Keratinocyte (primary cell): ENCODE data around the gene RNF121. TPM values are rescaled to one million over a fixed set of nuclear protein-coding genes. Genes with fewer than 3 reads are reported as not detected.

Experiments used
- DNase-seq: peaks from one replicate; pipeline ENCODE4 v3.0.0-alpha.2; 2011; ENCODE audit warnings: low read depth, missing footprints, low spot score
- FAIRE-seq: peaks from 2 replicates; lab custom pipeline; 2011; peaks lifted over from hg19 to GRCh38; lab: Jason Lieb, UNC
- H2AFZ ChIP-seq: 2 replicates; pipeline ENCODE4 v1.6.0; 2012; ENCODE audit warnings: low read length, control low read depth, inconsistent platforms; ENCODE audit not compliant: control insufficient read depth
- H3K27ac ChIP-seq: 2 replicates; pipeline ENCODE4 v1.5.1; 2011; ENCODE audit warnings: low read length; ENCODE audit not compliant: control insufficient read depth, insufficient read depth
- H3K27me3 ChIP-seq: 3 replicates; pipeline ENCODE4 v1.6.0; 2011; ENCODE audit warnings: low read length; ENCODE audit not compliant: control insufficient read depth, insufficient read depth; ENCODE audit errors: extremely low read depth
- H3K36me3 ChIP-seq, 2 experiments: 2 replicates in 1 of 2; 3 replicates in 1 of 2; pipeline ENCODE4 v1.5.1; 2011; ENCODE audit warnings: low read length in 2 of 2, mild to moderate bottlenecking in 1 of 2; ENCODE audit not compliant: control insufficient read depth in 2 of 2, insufficient read depth in 2 of 2; ENCODE audit errors: extremely low read depth in 1 of 2
- H3K4me1 ChIP-seq: 3 replicates; pipeline ENCODE4 v1.5.1; 2011; ENCODE audit warnings: low read length; ENCODE audit not compliant: control insufficient read depth, insufficient read depth; ENCODE audit errors: extremely low read depth
- H3K4me2 ChIP-seq: 3 replicates; pipeline ENCODE4 v1.6.0; 2011; ENCODE audit warnings: low read depth, low read length; ENCODE audit not compliant: control insufficient read depth, insufficient read depth; ENCODE audit errors: extremely low read depth
- H3K4me3 ChIP-seq, 3 experiments: fragments of 200-600 bp in 1 of 3; sonication (generic) in 1 of 3; 2 replicates in 2 of 3; 3 replicates in 1 of 3; pipeline ENCODE4 v1.5.1; 2011 to 2016; ENCODE audit warnings: low read length in 3 of 3, mild to moderate bottlenecking in 3 of 3, control low read depth in 2 of 3, inconsistent platforms in 1 of 3, low read depth in 1 of 3, mixed read lengths in 1 of 3, mixed run types in 1 of 3, moderate library complexity in 1 of 3; ENCODE audit not compliant: control insufficient read depth in 2 of 3, insufficient read depth in 2 of 3; ENCODE audit errors: extremely low read depth in 1 of 3
- H3K79me2 ChIP-seq: 2 replicates; pipeline ENCODE4 v1.6.0; 2012; ENCODE audit warnings: low read length; ENCODE audit not compliant: control insufficient read depth, insufficient read depth
- H3K9ac ChIP-seq: 3 replicates; pipeline ENCODE4 v1.6.0; 2011; ENCODE audit warnings: low read length; ENCODE audit not compliant: control insufficient read depth, insufficient read depth; ENCODE audit errors: extremely low read depth
- H3K9me1 ChIP-seq: 3 replicates; pipeline ENCODE4 v1.6.0; 2011; ENCODE audit warnings: low read length; ENCODE audit not compliant: control insufficient read depth, insufficient read depth; ENCODE audit errors: extremely low read depth
- H3K9me3 ChIP-seq: 2 replicates; pipeline ENCODE4 v1.5.1; 2012; ENCODE audit warnings: low read depth, low read length; ENCODE audit not compliant: control insufficient read depth
- H4K20me1 ChIP-seq: 3 replicates; pipeline ENCODE4 v1.6.0; 2011; ENCODE audit warnings: low read length; ENCODE audit not compliant: control insufficient read depth, insufficient read depth; ENCODE audit errors: extremely low read depth
- EZH2 ChIP-seq: IDR thresholded peaks from one replicate; pipeline ENCODE4 v1.6.1; 2012; ENCODE audit warnings: inconsistent platforms, mild to moderate bottlenecking, low read length, moderate library complexity
- dilution Hi-C: fragments of 300-500 bp; cut with MboI; formaldehyde crosslinking; loops from one replicate; pipeline ENCODE4 v1.7.0; 2020; ENCODE audit warnings: low sequenced_read_pairs; ENCODE audit not compliant: extremely low pct_ligation_motif_present
- polyA plus RNA-seq, 5 experiments: library from polyadenylated mRNA; depleted of rRNA in 3 of 5; stranded (reverse) in 3 of 5; stranded (forward) in 1 of 5; unstranded in 1 of 5; fragments of >200 nt; gene quantifications; 1 replicate in 1 of 5; 2 replicates in 3 of 5; 3 replicates in 1 of 5; pipeline versions ENCODE4 v1.2.1 to v1.2.3, GENCODE V29; 2011 to 2012; ENCODE audit warnings: missing spikeins in 2 of 5, low read depth in 1 of 5, low replicate concordance in 1 of 5
- TF ChIP-seq, protein P1 (sequence below), 3 experiments: IDR thresholded peaks in 1 of 3; conservative IDR thresholded peaks in 1 of 3; optimal IDR thresholded peaks in 1 of 3; 2 replicates in 2 of 3; 3 replicates in 1 of 3; pipeline versions ENCODE3 to v1.5.1; 2011; ENCODE audit warnings: low read length in 3 of 3, mild to moderate bottlenecking in 3 of 3, moderate library complexity in 2 of 3, control low read depth in 1 of 3, inconsistent platforms in 1 of 3; ENCODE audit not compliant: insufficient read depth in 2 of 3; ENCODE audit errors: extremely low read depth in 1 of 3

RNF121 gene
- polyA plus RNA-seq, 1 donor (not counting 4 experiments of a cell fraction or from before 2014, with no cell fraction given), result 46.4 TPM

DNA sequence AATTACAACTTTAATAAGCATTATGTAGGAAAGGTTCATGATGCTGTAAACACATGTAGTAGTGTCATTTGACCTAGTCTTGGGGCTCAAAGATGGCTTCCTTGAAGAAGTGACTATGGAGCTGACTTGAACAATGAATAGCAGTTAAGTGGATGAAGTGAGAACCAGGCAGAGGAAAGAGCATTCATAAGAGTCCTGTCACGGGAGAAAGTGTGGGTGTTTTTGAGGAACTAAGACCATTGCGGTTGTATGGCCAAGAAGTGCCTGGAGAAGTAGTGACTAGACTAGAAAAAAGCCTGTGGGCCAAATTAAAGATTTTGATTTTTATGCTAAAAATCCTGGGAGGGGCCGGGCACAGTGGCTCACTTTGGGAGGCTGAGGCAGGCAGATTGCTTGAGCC is 62.6 kb downstream of the RNF121 start:
- Histone ChIP-seq H3K9me3 (no peaks in the 10 kb centered on the region), H3K27ac (no peak overlapping the region), H3K36me3 (peaks cover 1 to 10% of the 10 kb centered on the region in 2 experiments), H3K4me2 (no peak overlapping the region), H3K4me1 (peaks cover 5% of the 10 kb centered on the region), H3K9ac (no peak overlapping the region), H4K20me1 (no peaks in the 10 kb centered on the region), H3K27me3 (no peaks in the 10 kb centered on the region), H2AFZ (no peak overlapping the region), H3K9me1 (no peaks in the 10 kb centered on the region), H3K4me3 (no peak overlapping the region), H3K79me2 (no peaks in the 10 kb centered on the region)
- dilution Hi-C loops, result no loop called here
- FAIRE-seq (no peak), DNase-seq (no peak)
- TF ChIP-seq, protein P1, sequence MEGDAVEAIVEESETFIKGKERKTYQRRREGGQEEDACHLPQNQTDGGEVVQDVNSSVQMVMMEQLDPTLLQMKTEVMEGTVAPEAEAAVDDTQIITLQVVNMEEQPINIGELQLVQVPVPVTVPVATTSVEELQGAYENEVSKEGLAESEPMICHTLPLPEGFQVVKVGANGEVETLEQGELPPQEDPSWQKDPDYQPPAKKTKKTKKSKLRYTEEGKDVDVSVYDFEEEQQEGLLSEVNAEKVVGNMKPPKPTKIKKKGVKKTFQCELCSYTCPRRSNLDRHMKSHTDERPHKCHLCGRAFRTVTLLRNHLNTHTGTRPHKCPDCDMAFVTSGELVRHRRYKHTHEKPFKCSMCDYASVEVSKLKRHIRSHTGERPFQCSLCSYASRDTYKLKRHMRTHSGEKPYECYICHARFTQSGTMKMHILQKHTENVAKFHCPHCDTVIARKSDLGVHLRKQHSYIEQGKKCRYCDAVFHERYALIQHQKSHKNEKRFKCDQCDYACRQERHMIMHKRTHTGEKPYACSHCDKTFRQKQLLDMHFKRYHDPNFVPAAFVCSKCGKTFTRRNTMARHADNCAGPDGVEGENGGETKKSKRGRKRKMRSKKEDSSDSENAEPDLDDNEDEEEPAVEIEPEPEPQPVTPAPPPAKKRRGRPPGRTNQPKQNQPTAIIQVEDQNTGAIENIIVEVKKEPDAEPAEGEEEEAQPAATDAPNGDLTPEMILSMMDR (optimal IDR thresholded peaks at IDR 0.05 in 1 of 3, IDR thresholded peaks at IDR 0.05 in 1 of 3, conservative IDR thresholded peaks at IDR 0.05 in 1 of 3; ENCODE audit: extremely low read depth in 1 of 3, insufficient read depth in 2 of 3, low read length in 3 of 3), result no peak
- TF ChIP-seq EZH2, result no peak

DNA sequence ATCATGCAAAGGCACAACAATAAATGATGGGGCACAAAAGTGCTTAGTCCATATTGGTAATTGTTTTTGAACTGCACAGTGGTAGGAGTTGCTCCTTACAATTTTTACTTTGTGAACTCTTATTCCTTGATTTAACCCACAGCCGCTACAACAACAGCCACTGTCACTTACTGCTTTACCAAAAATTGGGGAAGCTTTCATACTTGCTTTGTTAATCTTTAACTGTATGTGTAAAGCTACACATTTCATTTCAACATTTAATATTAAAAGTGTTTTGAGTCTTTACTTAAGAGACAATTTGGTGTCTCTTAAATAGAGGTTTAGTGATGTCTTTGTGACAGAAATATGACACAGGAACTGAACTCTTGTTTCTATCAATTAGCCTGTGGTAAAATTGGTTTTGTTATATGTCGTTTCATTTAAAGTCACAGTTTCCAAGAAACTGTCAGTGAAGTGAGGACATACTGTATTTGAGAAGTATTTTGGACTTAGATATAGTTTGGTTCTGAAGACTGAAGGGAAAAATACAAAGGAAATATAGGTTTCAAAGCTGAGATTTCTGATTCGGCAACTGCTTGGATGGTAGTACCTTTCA is 63.4 kb downstream of the RNF121 start:
- Histone ChIP-seq H3K36me3 (peaks cover 3 to 10% of the 10 kb centered on the region in 2 experiments), H3K9me1 (no peaks in the 10 kb centered on the region), H4K20me1 (no peaks in the 10 kb centered on the region), H3K79me2 (no peaks in the 10 kb centered on the region), H3K27ac (no peak overlapping the region), H3K27me3 (no peaks in the 10 kb centered on the region), H3K4me1 (peaks cover 5% of the 10 kb centered on the region), H3K9me3 (no peaks in the 10 kb centered on the region), H3K4me2 (no peak overlapping the region), H3K9ac (no peak overlapping the region), H3K4me3 (no peak overlapping the region), H2AFZ (no peak overlapping the region)
- TF ChIP-seq EZH2, result no peak
- TF ChIP-seq, protein P1 (optimal IDR thresholded peaks at IDR 0.05 in 1 of 3, IDR thresholded peaks at IDR 0.05 in 1 of 3, conservative IDR thresholded peaks at IDR 0.05 in 1 of 3; ENCODE audit: extremely low read depth in 1 of 3, insufficient read depth in 2 of 3, low read length in 3 of 3), result no peak
- no peak for FAIRE-seq
- dilution Hi-C loops, result no loop called here
- no peak for DNase-seq
